IPS DF 6.9 (cell line): ENCODE results near the gene RAB21.

Experiments
- DNase-seq: peaks from one replicate; pipeline ENCODE4 v3.0.0-alpha.2; 2013; ENCODE audit warnings: low read depth, low spot score
- H3K27ac ChIP-seq: one replicate; pipeline ENCODE4 v1.5.1; 2013; ENCODE audit warnings: low read length, control low read depth
- H3K27me3 ChIP-seq: 2 replicates; pipeline ENCODE4 v1.6.1; 2013; ENCODE audit warnings: mild to moderate bottlenecking, low read length; ENCODE audit not compliant: control insufficient read depth, insufficient read depth
- H3K36me3 ChIP-seq: 2 replicates; pipeline ENCODE4 v1.6.1; 2013; ENCODE audit warnings: low read length; ENCODE audit not compliant: control insufficient read depth, insufficient read depth
- H3K4me1 ChIP-seq: 2 replicates; pipeline ENCODE4 v1.6.1; 2013; ENCODE audit warnings: low read length; ENCODE audit not compliant: control insufficient read depth, insufficient read depth
- H3K4me3 ChIP-seq: 2 replicates; pipeline ENCODE4 v1.5.1; 2013; ENCODE audit warnings: mild to moderate bottlenecking, low read length
- H3K9me3 ChIP-seq: 2 replicates; pipeline ENCODE4 v1.6.1; 2013; ENCODE audit warnings: low read length, inconsistent platforms; ENCODE audit not compliant: control insufficient read depth, insufficient read depth
- WGBS: extraction: QIAGEN DNeasy Blood & Tissue Kit; methylation state at CpG from one replicate; pipeline ENCODE4 v1.1.7; 2013; ENCODE audit warnings: mixed read lengths, missing lambda C conversion rate; ENCODE audit not compliant: insufficient read length, insufficient coverage; 5-methylcytosine and 5-hydroxymethylcytosine counted together

The RAB21 gene

DNA sequence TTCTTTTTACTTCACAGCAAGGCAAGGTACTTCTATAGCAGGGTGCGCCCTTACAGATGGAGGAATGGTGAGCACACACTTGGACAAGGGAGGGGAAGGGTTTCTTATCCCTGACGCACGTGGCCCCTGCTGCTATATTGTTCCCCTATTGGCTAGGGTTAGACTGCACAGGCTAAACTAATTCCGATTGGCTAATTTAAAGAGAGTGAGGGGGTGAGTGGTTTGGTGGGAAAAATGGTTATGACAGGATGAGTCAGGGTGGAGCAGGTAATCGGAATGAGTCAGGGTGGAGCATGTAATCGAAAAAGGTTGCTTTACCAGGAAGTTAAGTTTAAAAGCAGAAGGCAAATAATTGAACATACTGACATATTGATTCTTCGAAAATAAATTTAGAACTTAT is 23.7 kb upstream of the RAB21 start:
- Histone ChIP-seq H3K4me3 (no peak overlapping the region), H3K27ac (no peak overlapping the region), H3K36me3 (no peaks in the 10 kb centered on the region), H3K9me3 (no peaks in the 10 kb centered on the region), H3K4me1 (0 out of 2 replicates have a peak, but pooled peaks cover 1% of the 10 kb centered on the region), H3K27me3 (no peaks in the 10 kb centered on the region)
- WGBS = no CpG with 5 or more reads among the region's 7 CpGs
- DNase-seq = no peak

DNA sequence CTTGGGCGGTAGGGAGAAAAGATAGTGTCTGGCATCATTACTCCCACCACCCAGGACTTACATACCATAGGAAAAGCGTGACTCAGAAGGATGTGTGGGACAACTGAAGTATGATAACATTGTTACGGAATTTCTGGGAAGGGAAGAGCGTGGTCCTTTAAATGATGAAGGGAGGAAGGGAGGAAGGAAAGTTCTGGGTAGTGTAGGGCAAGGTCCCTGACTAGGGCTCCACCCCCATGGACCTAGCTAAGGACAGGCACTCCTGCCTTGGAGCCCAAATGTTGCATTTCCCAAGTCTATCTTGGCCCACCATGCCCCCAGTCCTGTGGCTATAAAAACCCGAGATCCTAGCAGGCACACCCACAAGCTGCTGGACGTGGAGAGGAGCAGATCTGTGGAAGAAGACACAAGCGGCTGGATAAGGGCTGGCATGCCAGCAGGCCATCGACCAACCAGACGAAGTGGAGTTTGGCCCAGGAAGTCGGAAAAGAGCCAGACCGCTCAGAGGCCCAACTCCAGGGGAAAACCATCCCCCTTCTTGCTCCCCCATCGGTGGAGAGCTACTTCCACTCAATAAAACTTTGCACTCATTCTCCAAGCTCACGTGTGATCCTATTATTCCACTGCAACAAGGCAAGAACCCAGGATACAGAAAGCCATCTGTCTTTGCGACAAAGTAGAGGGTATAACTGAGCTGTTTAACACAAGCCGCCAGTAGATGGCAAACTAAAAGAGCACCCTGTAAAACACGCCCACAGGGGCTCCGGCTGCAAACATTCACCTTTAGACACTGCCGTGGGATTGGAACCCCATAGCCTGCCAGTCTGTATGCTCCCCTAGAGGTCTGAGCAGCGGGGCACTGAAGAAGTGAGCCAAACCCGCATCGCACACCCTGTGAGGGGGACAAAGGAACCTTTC is 23.0 kb upstream of the RAB21 start:
- DNase-seq = peak; percentile 41
- Histone ChIP-seq H3K4me3 (no peak overlapping the region), H3K4me1 (0 out of 2 replicates have a peak, but pooled peaks cover 1% of the 10 kb centered on the region), H3K27me3 (no peaks in the 10 kb centered on the region), H3K27ac (no peak overlapping the region), H3K36me3 (no peaks in the 10 kb centered on the region), H3K9me3 (no peaks in the 10 kb centered on the region)
- WGBS = no CpG with 5 or more reads among the region's 21 CpGs

DNA sequence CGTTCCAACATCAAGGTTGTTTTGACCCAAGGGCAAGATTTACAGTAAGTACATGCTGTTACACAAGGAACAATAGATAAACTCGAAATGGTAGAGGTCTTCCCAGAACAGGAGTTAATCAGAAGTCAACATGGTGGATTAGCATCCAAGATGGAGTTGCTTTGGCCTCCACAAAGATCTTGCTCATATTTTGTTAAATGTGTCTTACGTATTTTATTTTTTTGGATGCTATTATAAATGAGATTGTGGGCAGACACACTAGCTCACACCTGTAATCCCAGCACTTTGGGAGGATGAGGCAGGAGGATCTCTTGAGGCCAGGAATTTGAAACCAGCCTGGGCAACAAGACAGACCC is 22.3 kb upstream of the RAB21 start:
- Histone ChIP-seq H3K9me3 (no peaks in the 10 kb centered on the region), H3K4me1 (0 out of 2 replicates have a peak, but pooled peaks cover 1% of the 10 kb centered on the region), H3K27me3 (no peaks in the 10 kb centered on the region), H3K27ac (no peak overlapping the region), H3K36me3 (no peaks in the 10 kb centered on the region), H3K4me3 (no peak overlapping the region)
- DNase-seq = no peak
- no CpG with 5 or more reads among the region's 3 CpGs for WGBS

DNA sequence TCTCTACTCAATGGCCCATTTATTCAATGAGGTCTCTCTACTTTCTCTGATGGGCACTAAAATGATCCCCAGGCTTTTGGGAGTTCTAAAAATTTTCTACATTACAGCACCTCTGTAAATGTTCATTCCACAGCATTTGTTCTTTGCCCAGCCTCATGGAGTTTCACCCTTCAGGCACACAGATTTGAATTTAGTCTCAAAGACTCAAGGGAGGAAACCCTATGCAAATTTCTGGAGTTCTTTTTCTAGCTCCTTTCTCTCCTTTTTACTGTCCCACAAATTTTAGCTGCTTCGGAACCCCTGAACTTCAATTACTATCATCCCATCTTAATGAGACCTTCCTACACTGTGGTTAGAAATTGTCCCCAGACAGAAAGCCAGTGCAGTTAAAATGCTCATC is 17.5 kb upstream of the RAB21 start:
- Histone ChIP-seq H3K4me3 (no peak overlapping the region), H3K9me3 (no peaks in the 10 kb centered on the region), H3K27me3 (no peaks in the 10 kb centered on the region), H3K27ac (no peak overlapping the region), H3K4me1 (no peaks in the 10 kb centered on the region), H3K36me3 (no peaks in the 10 kb centered on the region)
- DNase-seq = no peak
- WGBS = no CpG with 5 or more reads among the region's 1 CpG

DNA sequence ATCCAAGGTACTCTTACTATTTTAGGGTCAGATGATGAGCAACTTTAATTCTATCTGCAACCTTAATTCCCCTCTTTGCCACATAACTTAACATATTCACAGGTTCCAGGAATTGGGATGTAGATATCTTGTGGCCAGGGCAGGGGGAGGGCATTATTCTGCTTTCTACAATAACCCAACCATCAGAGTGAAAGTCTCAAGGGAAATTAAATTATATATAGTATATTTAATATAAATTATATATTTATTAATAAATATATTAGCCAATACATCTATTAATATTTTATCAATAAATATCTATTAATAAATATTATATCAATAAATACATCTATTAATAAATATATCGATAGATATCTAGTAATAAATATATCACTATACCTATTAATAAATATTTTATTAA is 11.7 kb upstream of the RAB21 start:
- WGBS = no CpG with 5 or more reads among the region's 1 CpG
- no peak for DNase-seq
- no peaks in the 10 kb centered on the region for H3K4me1 ChIP-seq

DNA sequence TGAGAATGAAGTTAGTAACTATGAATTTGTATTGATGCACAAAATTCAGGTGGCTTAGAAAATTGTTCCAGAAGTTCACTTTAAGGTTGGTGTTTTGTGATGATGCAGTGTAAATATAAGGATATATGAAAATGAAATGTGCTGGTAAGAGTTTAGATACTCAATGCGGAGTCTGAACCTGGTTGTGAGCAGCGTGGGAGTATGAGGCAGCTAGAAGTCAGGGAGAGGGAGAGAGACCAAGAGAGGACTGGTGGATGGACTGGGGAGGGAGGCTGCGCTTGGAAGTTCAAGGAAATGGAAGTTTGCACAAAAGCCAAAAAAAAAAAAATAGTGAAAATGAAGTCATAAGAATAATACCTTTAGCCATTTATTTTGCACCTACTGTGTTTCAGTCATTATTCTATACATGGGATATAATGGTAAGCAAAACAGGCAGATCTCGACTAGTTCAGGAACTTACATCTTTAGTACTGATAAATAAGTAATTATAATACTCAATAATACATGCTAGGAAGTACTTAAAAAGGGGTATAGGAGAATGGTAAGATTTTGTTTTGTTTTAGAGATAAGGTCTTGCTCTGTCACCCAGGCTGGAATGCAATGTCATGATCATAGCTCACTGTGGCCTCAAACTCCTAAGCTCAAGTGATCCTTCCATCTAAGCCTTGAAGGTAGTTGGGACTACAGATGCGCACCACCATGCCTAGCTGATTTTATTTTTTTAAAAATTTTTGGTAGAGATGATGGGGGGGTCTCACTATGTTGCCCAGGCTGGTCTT is 10.0 kb upstream of the RAB21 start:
- no peaks in the 10 kb centered on the region for H3K27me3 ChIP-seq
- no peak overlapping the region for H3K4me3 ChIP-seq
- H3K36me3 ChIP-seq = no peaks in the 10 kb centered on the region
- DNase-seq = no peak
- no peaks in the 10 kb centered on the region for H3K9me3 ChIP-seq
- H3K4me1 ChIP-seq = no peaks in the 10 kb centered on the region
- no peak overlapping the region for H3K27ac ChIP-seq
- WGBS = 100% methylated on average over 1 of the region's 5 CpGs

More for the DNA sequence above, 11.7 kb upstream of the RAB21 start:
- Histone ChIP-seq H3K4me3 (no peak overlapping the region), H3K9me3 (no peaks in the 10 kb centered on the region), H3K36me3 (no peaks in the 10 kb centered on the region), H3K27ac (no peak overlapping the region), H3K27me3 (no peaks in the 10 kb centered on the region)

DNA sequence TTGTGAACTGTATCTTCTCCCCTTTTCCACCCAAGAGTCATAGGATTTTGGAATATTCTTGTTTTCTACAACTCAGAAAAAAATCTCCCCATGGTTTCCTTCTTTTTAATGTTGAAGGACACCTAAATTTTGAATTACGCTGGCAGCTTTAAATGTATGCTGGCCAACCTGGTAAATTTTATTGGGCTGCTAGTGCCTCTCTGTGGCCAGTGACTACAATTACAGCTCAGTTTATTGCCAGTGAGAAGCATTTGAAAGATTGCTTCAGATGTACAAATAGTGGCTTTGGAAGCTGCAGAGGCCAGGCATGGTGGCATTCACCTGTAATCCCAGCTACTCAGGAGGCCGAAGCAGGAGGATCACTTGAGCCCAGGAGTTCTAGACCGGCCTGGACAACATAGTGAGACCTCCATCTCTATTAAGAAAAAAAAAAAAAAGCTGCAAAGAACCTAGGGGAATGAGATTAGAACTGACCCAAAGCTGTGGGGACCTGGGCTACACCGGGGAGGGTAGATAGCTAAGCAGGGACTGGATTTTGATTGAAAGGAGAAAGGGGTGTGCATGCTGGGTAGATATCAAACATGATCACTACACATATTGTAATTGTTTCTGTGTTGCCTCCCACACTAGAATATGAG is 7.6 kb upstream of the RAB21 start:
- H3K27ac ChIP-seq = no peak overlapping the region

DNA sequence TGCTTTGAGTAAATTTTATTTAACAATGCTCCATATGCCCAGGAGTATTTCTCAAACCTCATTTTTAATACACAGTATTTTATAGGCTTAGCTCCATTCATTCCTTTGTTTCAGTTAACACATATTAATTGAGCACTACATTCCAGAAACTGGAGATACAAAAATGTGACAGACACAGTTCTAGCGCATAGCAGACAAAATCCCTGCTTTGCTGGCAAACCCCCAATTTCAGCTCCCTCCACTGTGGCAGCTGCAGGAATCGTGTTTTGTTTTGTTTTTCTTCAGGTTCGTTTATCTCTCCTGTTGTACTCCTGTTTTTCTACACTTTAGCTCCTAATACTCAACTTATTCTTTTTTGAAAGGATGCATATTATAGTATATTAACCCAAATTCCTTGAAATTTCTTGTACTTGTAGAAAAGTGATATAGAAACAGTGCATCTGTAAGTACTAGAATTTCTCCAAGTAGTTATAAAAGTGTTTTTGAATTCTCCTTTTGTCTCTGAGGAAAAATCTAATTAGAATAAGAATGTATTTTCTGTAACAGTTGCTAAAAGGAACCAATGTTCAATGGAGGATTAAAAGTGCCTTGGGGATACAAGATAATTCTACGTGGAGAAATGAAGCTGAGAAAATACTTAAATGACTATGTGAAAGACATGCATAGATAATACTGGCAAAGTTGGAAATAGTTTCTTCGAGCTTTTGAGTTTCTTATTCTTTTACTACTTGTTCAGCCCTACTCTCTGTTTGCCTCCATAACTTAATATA is 6.4 kb upstream of the RAB21 start:
- Histone ChIP-seq H3K4me1 (no peaks in the 10 kb centered on the region), H3K27ac (no peak overlapping the region), H3K36me3 (no peaks in the 10 kb centered on the region), H3K4me3 (no peak overlapping the region), H3K27me3 (no peaks in the 10 kb centered on the region), H3K9me3 (no peaks in the 10 kb centered on the region)
- no peak for DNase-seq
- WGBS = no CpG with 5 or more reads among the region's 5 CpGs

More for the DNA sequence above, 7.6 kb upstream of the RAB21 start:
- WGBS = no CpG with 5 or more reads among the region's 4 CpGs
- DNase-seq = peak; percentile 27
- Histone ChIP-seq H3K4me3 (no peak overlapping the region), H3K36me3 (no peaks in the 10 kb centered on the region), H3K4me1 (no peaks in the 10 kb centered on the region), H3K9me3 (no peaks in the 10 kb centered on the region), H3K27me3 (no peaks in the 10 kb centered on the region)

DNA sequence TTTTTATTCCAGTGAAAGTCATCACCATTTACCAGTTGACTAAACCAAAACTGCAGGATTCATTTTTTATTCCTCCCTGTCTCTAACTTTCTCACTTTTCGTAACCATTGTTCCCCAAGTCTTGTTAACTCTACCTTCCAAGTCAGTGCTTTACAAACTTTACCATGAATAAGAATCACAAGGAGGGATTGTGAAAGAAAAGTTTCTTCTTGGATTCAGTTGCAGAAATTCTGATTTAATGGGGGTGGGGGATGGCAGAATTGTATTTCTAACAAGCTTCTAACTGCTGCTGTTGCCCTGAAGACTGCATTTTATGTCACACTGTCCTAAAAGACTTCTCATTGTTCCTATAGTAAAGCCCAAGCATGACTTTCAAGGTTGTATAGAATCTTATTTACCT is 5.0 kb upstream of the RAB21 start:
- Histone ChIP-seq H3K36me3 (no peaks in the 10 kb centered on the region), H3K27ac (no peak overlapping the region), H3K9me3 (no peaks in the 10 kb centered on the region), H3K27me3 (no peaks in the 10 kb centered on the region), H3K4me1 (no peaks in the 10 kb centered on the region), H3K4me3 (no peak overlapping the region)
- WGBS = no CpG with 5 or more reads among the region's 1 CpG
- DNase-seq = no peak

DNA sequence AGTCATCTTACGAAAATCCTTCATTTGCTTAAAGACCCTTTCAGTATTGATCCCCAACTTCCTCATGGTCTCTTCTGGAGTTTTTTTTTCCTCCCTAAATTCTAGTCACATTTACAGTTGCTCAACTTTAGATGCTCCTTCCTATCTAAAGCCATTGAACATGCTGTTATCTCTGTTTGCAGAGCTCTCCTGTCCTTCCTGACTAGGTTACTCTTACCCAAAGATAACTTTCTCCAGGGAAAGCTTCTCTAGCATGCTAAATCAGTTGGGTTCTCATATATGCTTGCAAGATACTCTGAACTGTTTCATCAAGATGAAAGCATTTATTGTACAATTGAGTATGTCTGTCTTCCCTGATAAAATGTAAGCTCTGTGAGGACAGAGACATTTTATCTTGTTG is 1.8 kb upstream of the RAB21 start:
- Histone ChIP-seq H3K9me3 (no peaks in the 10 kb centered on the region), H3K36me3 (no peaks in the 10 kb centered on the region), H3K4me1 (no peaks in the 10 kb centered on the region; the same call in 1 of the 2 replicates), H3K27me3 (no peaks in the 10 kb centered on the region), H3K4me3 (no peak overlapping the region), H3K27ac (no peak overlapping the region)
- WGBS = no CpG with 5 or more reads among the region's 1 CpG
- DNase-seq = no peak
